H1 (cell line): ENCODE data around the gene UBTD1. TPM values are rescaled to one million over a fixed set of nuclear protein-coding genes. Genes with fewer than 3 reads are reported as not detected.
A peak's percentile ranks its signal among the peaks of the same experiment; 100 is the strongest.

Experiments used
- CTCF ChIA-PET: fragments of 300-600 bp; sonication (Branson Sonifier 250); formaldehyde crosslinking; loops from one replicate; lab custom pipeline; 2021; ENCODE audit not compliant: partially characterized antibody; lab: Charles Lee
- POLR2A ChIA-PET: fragments of 300-600 bp; sonication (Branson Sonifier 250); formaldehyde crosslinking; loops from one replicate; lab custom pipeline; 2021; ENCODE audit warnings: inconsistent platforms; ENCODE audit not compliant: partially characterized antibody; lab: Charles Lee
- DNase-seq, 2 experiments: peaks; one replicate each; pipeline versions ENCODE4 v3.0.0 to v3.0.0-alpha.2; 2010 to 2022; ENCODE audit warnings: low spot score in 2 of 2, low read depth in 1 of 2, mixed read lengths in 1 of 2
- FAIRE-seq: peaks from 2 replicates; lab custom pipeline; 2011; peaks lifted over from hg19 to GRCh38; lab: Jason Lieb, UNC
- H2AFZ ChIP-seq: 2 replicates; pipeline ENCODE4 v1.8.1; 2012; ENCODE audit warnings: low read length, inconsistent platforms
- H2AK5ac ChIP-seq: 2 replicates; pipeline ENCODE4 v1.6.1; 2013; ENCODE audit warnings: low read depth, low read length
- H2BK120ac ChIP-seq: replicated peaks from 2 replicates; pipeline ENCODE3; 2013; ENCODE audit warnings: low read depth, low read length, inconsistent platforms
- H2BK12ac ChIP-seq: 2 replicates; pipeline ENCODE4 v1.6.1; 2013; ENCODE audit warnings: low read depth, low read length
- H2BK15ac ChIP-seq: 2 replicates; pipeline ENCODE4 v1.6.1; 2013; ENCODE audit warnings: low read length
- H2BK20ac ChIP-seq: 2 replicates; pipeline ENCODE4 v1.6.1; 2013; ENCODE audit warnings: low read length
- H2BK5ac ChIP-seq: 2 replicates; pipeline ENCODE4 v1.6.1; 2013; ENCODE audit warnings: low read depth, low read length
- H3K14ac ChIP-seq: 2 replicates; pipeline ENCODE4 v1.6.1; 2013; ENCODE audit warnings: inconsistent platforms; ENCODE audit not compliant: insufficient read length
- H3K18ac ChIP-seq: 2 replicates; pipeline ENCODE4 v1.6.1; 2013; ENCODE audit warnings: low read length; ENCODE audit errors: extremely low read depth
- H3K23ac ChIP-seq: 2 replicates; pipeline ENCODE4 v1.6.1; 2013; ENCODE audit warnings: inconsistent platforms; ENCODE audit not compliant: insufficient read length
- H3K23me2 ChIP-seq: 2 replicates; pipeline ENCODE4 v1.6.1; 2013; ENCODE audit warnings: low read depth, low read length
- H3K27ac ChIP-seq: 2 replicates; pipeline ENCODE4 v1.6.1; 2011; ENCODE audit warnings: low read depth, low read length, inconsistent platforms
- H3K27me3 ChIP-seq, 4 experiments: replicated peaks in 1 of 4; 1 replicate in 1 of 4; 2 replicates in 3 of 4; pipeline versions ENCODE4 v1.6.1 to v1.8.1; 2011 to 2013; ENCODE audit warnings: low read length in 3 of 4, mild to moderate bottlenecking in 3 of 4, inconsistent platforms in 2 of 4, mixed read lengths in 2 of 4, moderate library complexity in 1 of 4; ENCODE audit not compliant: control insufficient read depth in 3 of 4, insufficient read depth in 3 of 4; ENCODE audit errors: extremely low read depth in 1 of 4
- H3K36me3 ChIP-seq, 4 experiments: 2 replicates each; pipeline versions ENCODE4 v1.6.1 to v1.8.1; 2011 to 2013; ENCODE audit warnings: mild to moderate bottlenecking in 4 of 4, low read length in 3 of 4, moderate library complexity in 2 of 4, control low read depth in 1 of 4, inconsistent platforms in 1 of 4; ENCODE audit not compliant: insufficient read depth in 4 of 4, control insufficient read depth in 2 of 4
- H3K4ac ChIP-seq: replicated peaks from 2 replicates; pipeline ENCODE3; 2013; ENCODE audit warnings: low read length, low read depth, mixed read lengths, inconsistent platforms; ENCODE audit not compliant: insufficient read length
- H3K4me1 ChIP-seq, 4 experiments: replicated peaks in 1 of 4; 1 replicate in 1 of 4; 2 replicates in 3 of 4; pipeline versions ENCODE4 v1.6.1 to v1.8.1; 2011 to 2013; ENCODE audit warnings: low read length in 3 of 4, inconsistent platforms in 2 of 4, mixed read lengths in 1 of 4; ENCODE audit not compliant: insufficient read depth in 4 of 4, control insufficient read depth in 3 of 4
- H3K4me2 ChIP-seq, 2 experiments: 2 replicates each; pipeline versions ENCODE4 v1.6.1 to v1.8.1; 2011 to 2013; ENCODE audit warnings: low read depth in 2 of 2, low read length in 2 of 2, control low read depth in 1 of 2, inconsistent platforms in 1 of 2, mild to moderate bottlenecking in 1 of 2; ENCODE audit not compliant: insufficient read depth in 1 of 2
- H3K4me3 ChIP-seq, 4 experiments: fragments of 200-600, 300-600 bp in 1 of 4; sonication (generic), shearing (Covaris generic), sonication (Bioruptor Twin) in 1 of 4; 2 replicates each; pipeline versions ENCODE4 v1.5.1 to v1.8.1; 2011 to 2016; ENCODE audit warnings: low read length in 4 of 4, low read depth in 3 of 4, control low read depth in 2 of 4, inconsistent platforms in 2 of 4, mild to moderate bottlenecking in 2 of 4, mixed read lengths in 1 of 4, moderate library complexity in 1 of 4; ENCODE audit not compliant: insufficient read depth in 2 of 4; ENCODE audit errors: extremely low read depth in 1 of 4
- H3K56ac ChIP-seq: replicated peaks from 2 replicates; pipeline ENCODE3; 2013; ENCODE audit warnings: low read depth, mild to moderate bottlenecking, mixed read lengths, low read length, inconsistent platforms; ENCODE audit not compliant: insufficient read length
- H3K79me1 ChIP-seq: 2 replicates; pipeline ENCODE4 v1.6.1; 2013; ENCODE audit warnings: low read depth, low read length, control low read depth
- H3K79me2 ChIP-seq, 2 experiments: 2 replicates each; pipeline versions ENCODE4 v1.6.1 to v1.8.1; 2012 to 2013; ENCODE audit warnings: low read length in 2 of 2, mild to moderate bottlenecking in 2 of 2, inconsistent platforms in 1 of 2; ENCODE audit not compliant: insufficient read depth in 2 of 2, control insufficient read depth in 1 of 2
- H3K9ac ChIP-seq, 4 experiments: replicated peaks in 1 of 4; 1 replicate in 1 of 4; 2 replicates in 3 of 4; pipeline versions ENCODE4 v1.6.1 to v1.8.1; 2011 to 2013; ENCODE audit warnings: low read depth in 3 of 4, low read length in 3 of 4, control low read depth in 2 of 4, mild to moderate bottlenecking in 2 of 4, moderate library complexity in 2 of 4, inconsistent platforms in 1 of 4; ENCODE audit errors: extremely low read depth in 1 of 4
- H3K9me3 ChIP-seq, 2 experiments: 2 replicates each; pipeline versions ENCODE4 v1.6.1 to v1.8.1; 2012 to 2013; ENCODE audit warnings: mild to moderate bottlenecking in 2 of 2, moderate library complexity in 2 of 2, control low read depth in 1 of 2, inconsistent platforms in 1 of 2, low read depth in 1 of 2, low read length in 1 of 2, mixed read lengths in 1 of 2; ENCODE audit not compliant: insufficient read depth in 2 of 2
- H4K20me1 ChIP-seq, 2 experiments: replicated peaks in 1 of 2; 2 replicates each; pipeline versions ENCODE3 to v1.8.1; 2011 to 2013; ENCODE audit warnings: inconsistent platforms in 2 of 2, low read length in 2 of 2, mild to moderate bottlenecking in 1 of 2; ENCODE audit not compliant: insufficient read depth in 2 of 2, control insufficient read depth in 1 of 2
- H4K5ac ChIP-seq: 2 replicates; pipeline ENCODE4 v1.6.1; 2013; ENCODE audit warnings: low read length, low read depth, mixed read lengths, inconsistent platforms; ENCODE audit not compliant: insufficient read length
- H4K8ac ChIP-seq: 2 replicates; pipeline ENCODE4 v1.8.0; 2013; ENCODE audit warnings: mild to moderate bottlenecking, moderate library complexity, low read length, inconsistent platforms; ENCODE audit not compliant: insufficient read depth; ENCODE audit errors: extremely low read depth
- H4K91ac ChIP-seq: replicated peaks from 2 replicates; pipeline ENCODE3; 2013; ENCODE audit warnings: low read length, mixed read lengths, inconsistent platforms; ENCODE audit not compliant: insufficient read length
- POLR2AphosphoS5 ChIP-seq: IDR thresholded peaks from 2 replicates; pipeline ENCODE4 v1.6.1; 2011; ENCODE audit warnings: low read depth, low read length
- SP2 ChIP-seq: IDR thresholded peaks from 2 replicates; pipeline ENCODE4 v1.6.1; 2012; ENCODE audit warnings: mild to moderate bottlenecking, low read length, inconsistent platforms
- WGBS, 2 experiments: shearing (Covaris generic) in 1 of 2; methylation state at CpG; one replicate each; pipeline versions ENCODE4 v1.1.6 to v1.1.7; 2013 to 2015; ENCODE audit warnings: low lambda C conversion rate in 2 of 2, mixed read lengths in 2 of 2, inconsistent platforms in 1 of 2, low coverage in 1 of 2, missing lambda C conversion rate in 1 of 2; ENCODE audit not compliant: insufficient replicate concordance in 2 of 2, insufficient coverage in 1 of 2, insufficient read length in 1 of 2; ENCODE audit errors: extremely low coverage in 1 of 2, missing lambda C conversion rate in 1 of 2; 5-methylcytosine and 5-hydroxymethylcytosine counted together
- polyA plus RNA-seq, 7 experiments: library from polyadenylated mRNA; depleted of rRNA in 3 of 7; stranded (reverse) in 5 of 7; unstranded in 2 of 7; fragments of >200 nt in 5 of 7; fragments of 200-250 nt in 2 of 7; gene quantifications; 1 replicate in 5 of 7; 2 replicates in 1 of 7; 4 replicates in 1 of 7; pipeline versions ENCODE4 v1.2.1 to v1.2.3, GENCODE V29; 2011 to 2013; ENCODE audit warnings: missing spikeins in 2 of 7, mixed read lengths in 2 of 7
- total RNA-seq: library from RNA; stranded (reverse); fragmentation: NEBNext Ultra II Directional; extraction: Animal tissue kit (Norgen Biotek cat#: 25700); gene quantifications from 2 replicates; pipeline ENCODE4 v1.2.1, GENCODE V29; 2021

Gene UBTD1
- total and polyA plus RNA-seq, 2 of the 8 experiments (the other 6 are each of a cell fraction or from before 2014, with no cell fraction given) = 22.3 to 36.2 TPM

- no peak for DNase-seq
- FAIRE-seq = no peak
- no peaks in the 10 kb centered on the region; the same call in 1 of the 2 replicates for H3K79me1 ChIP-seq
- no peak overlapping the region for H2BK5ac ChIP-seq
- peaks cover 0 to 9% of the 10 kb centered on the region in 2 experiments for H4K20me1 ChIP-seq
- H2AFZ ChIP-seq = no peak overlapping the region
- no peak overlapping the region for H3K4me2 ChIP-seq
- no peak overlapping the region for H3K23ac ChIP-seq
- no peak overlapping the region for H2BK120ac ChIP-seq
- H3K27me3 ChIP-seq = no peaks in the 10 kb centered on the region
- H2BK20ac ChIP-seq = no peak overlapping the region
- no peak overlapping the region for H3K27ac ChIP-seq
- H3K23me2 ChIP-seq = no peaks in the 10 kb centered on the region
- H3K14ac ChIP-seq = no peak overlapping the region
- CTCF ChIA-PET = interaction anchor here (1.1 to 1.2 kb wide), 3 partner anchors 23 to 113 kb away, joined by 4 read pairs; no protein-coding TSS in a partner anchor
- H3K79me2 ChIP-seq = no peaks in the 10 kb centered on the region
- H4K8ac ChIP-seq = no peak overlapping the region
- H3K4me1 ChIP-seq = no peaks in the 10 kb centered on the region
- H3K36me3 ChIP-seq = peaks cover 40 to 93% (median 77%) of the 10 kb centered on the region in 4 experiments
- no peak overlapping the region for H2AK5ac ChIP-seq
- no peak overlapping the region for H2BK15ac ChIP-seq
- H3K56ac ChIP-seq = no peak overlapping the region
- TF ChIP-seq POLR2AphosphoS5 (peak; percentile 52; the same call in 1 of the 2 replicates), SP2 (no peak)
- WGBS, 2 experiments = 90% methylated on average over 7 of the region's 7 CpGs; no CpG with 5 or more reads in 1 of the 2 experiments
- H3K4me3 ChIP-seq = no peak overlapping the region
- no peak overlapping the region for H3K9ac ChIP-seq
- POLR2A ChIA-PET = interaction anchor here (1.3 to 13.1 kb wide), 5 partner anchors 6 to 94 kb away, joined by 3 to 105 read pairs (median 12); no protein-coding TSS in a partner anchor
- H4K5ac ChIP-seq = no peak overlapping the region
- H2BK12ac ChIP-seq = no peak overlapping the region
- peaks cover 0 to 2% of the 10 kb centered on the region in 2 experiments; a peak in 1 of 4 replicates for H3K9me3 ChIP-seq
- no peak overlapping the region for H3K18ac ChIP-seq
- H3K4ac ChIP-seq = no peak overlapping the region
- no peak overlapping the region for H4K91ac ChIP-seq
Measured at GRCh38 chr10:97459111-97459510, 39.6 kb upstream of the UBTD1 start.
